ENCODE measurements around the gene FAM83E. TPM values are rescaled to one million over a fixed set of nuclear protein-coding genes. Genes with fewer than 3 reads are reported as not detected.

Gene FAM83E
- total RNA-seq (2022; extraction: Qiagen RNA extraction), result 0.12 to 0.40 TPM (median 0.21 TPM) in 5 replicates

GRCh38 chr19:48614436-48615230, at the start of gene FAM83E:
Gene FAM83E, minus strand, starts transcription at chr19:48615076. Its CDS starts 1,704 bp downstream, at chr19:48613372.

GRCh38 chr19:48646001-48646721, 31.3 kb upstream of the FAM83E start, which contains the start of gene CA11:
Gene CA11, minus strand, starts transcription at chr19:48646187. Its CDS starts 555 bp downstream, at chr19:48645632.

GRCh38 chr19:48636859-48637448, 22.1 kb upstream of the FAM83E start, which contains the start of gene DBP:
Gene DBP, minus strand, starts transcription at chr19:48637379. Its CDS starts 385 bp downstream, at chr19:48636994.

GRCh38 chr19:48618916-48619691, 4.2 kb upstream of the FAM83E start, which contains the start of the genes RPL18 and SPHK2:
Gene RPL18, minus strand, starts transcription at chr19:48619178. Its CDS starts 35 bp downstream, at chr19:48619143.
Gene SPHK2, plus strand, starts transcription at chr19:48619506. Its CDS starts 1,009 bp downstream, at chr19:48620515.

GRCh38 chr19:48606463-48607358, 8.2 kb downstream of the FAM83E start, which contains the start of gene SPACA4:
Gene SPACA4, plus strand, starts transcription at chr19:48606742. Its CDS starts 237 bp downstream, at chr19:48606979.

Other genes starting within 250 kb of the FAM83E start
- gene KDELR1, start 223.5 kb downstream of the FAM83E start, total RNA-seq (2022; extraction: Qiagen RNA extraction), result 392 to 442 TPM (median 433 TPM) in 5 replicates
- gene GRIN2D, start 221.4 kb downstream of the FAM83E start, total RNA-seq (2022; extraction: Qiagen RNA extraction), result 5.6 to 8.5 TPM (median 8.1 TPM) in 5 replicates
- gene GRWD1, start 169.1 kb downstream of the FAM83E start, total RNA-seq (2022; extraction: Qiagen RNA extraction), result 109 to 124 TPM (median 114 TPM) in 5 replicates
- gene KCNJ14, start 159.5 kb downstream of the FAM83E start, total RNA-seq (2022; extraction: Qiagen RNA extraction), result 0.80 to 1.6 TPM (median 1.1 TPM) in 5 replicates
- 55.7 to 66.9 TPM (median 63.2 TPM) in 5 replicates for gene CYTH2, start 145.7 kb downstream of the FAM83E start, total RNA-seq (2022; extraction: Qiagen RNA extraction)
- gene LMTK3, start 103.2 kb downstream of the FAM83E start, total RNA-seq (2022; extraction: Qiagen RNA extraction), result 2.5 to 5.4 TPM (median 5.0 TPM) in 5 replicates
- gene SULT2B1, start 62.9 kb downstream of the FAM83E start, total RNA-seq (2022; extraction: Qiagen RNA extraction), result 13.7 to 18.5 TPM (median 15.6 TPM) in 5 replicates
- 0.06 TPM in 1 of 5 replicates, not detected in the others for gene SPACA4, start 8.3 kb downstream of the FAM83E start, total RNA-seq (2022; extraction: Qiagen RNA extraction)
- 3,280 to 3,604 TPM (median 3,357 TPM) in 5 replicates for gene RPL18, start 4.1 kb upstream of the FAM83E start, total RNA-seq (2022; extraction: Qiagen RNA extraction)
- 10.1 to 17.9 TPM (median 15.0 TPM) in 5 replicates for gene SPHK2, start 4.4 kb upstream of the FAM83E start, total RNA-seq (2022; extraction: Qiagen RNA extraction)
- 1.4 to 2.6 TPM (median 1.9 TPM) in 5 replicates for gene DBP, start 22.3 kb upstream of the FAM83E start, total RNA-seq (2022; extraction: Qiagen RNA extraction)
- 6.9 to 11.7 TPM (median 9.4 TPM) in 5 replicates for gene CA11, start 31.1 kb upstream of the FAM83E start, total RNA-seq (2022; extraction: Qiagen RNA extraction)
- 0.06 to 0.22 TPM (median 0.15 TPM) in 5 replicates for gene NTN5, start 57.9 kb upstream of the FAM83E start, total RNA-seq (2022; extraction: Qiagen RNA extraction)
- not detected in 5 replicates for gene FUT2, start 80.9 kb upstream of the FAM83E start, total RNA-seq (2022; extraction: Qiagen RNA extraction)
- gene MAMSTR, start 104.6 kb upstream of the FAM83E start, total RNA-seq (2022; extraction: Qiagen RNA extraction), result 0.25 to 0.52 TPM (median 0.35 TPM) in 5 replicates
- 0.42 to 0.98 TPM (median 0.45 TPM) in 5 replicates for gene RASIP1, start 125.5 kb upstream of the FAM83E start, total RNA-seq (2022; extraction: Qiagen RNA extraction)
- gene IZUMO1, start 131.8 kb upstream of the FAM83E start, total RNA-seq (2022; extraction: Qiagen RNA extraction), result not detected in 5 replicates
- gene FUT1, start 137.6 kb upstream of the FAM83E start, total RNA-seq (2022; extraction: Qiagen RNA extraction), result 0.04 to 0.13 TPM (median 0.06 TPM) in 5 replicates
- not detected in 5 replicates for gene FGF21, start 140.4 kb upstream of the FAM83E start, total RNA-seq (2022; extraction: Qiagen RNA extraction)
- gene BCAT2, start 196.0 kb upstream of the FAM83E start, total RNA-seq (2022; extraction: Qiagen RNA extraction), result 51.3 to 63.4 TPM (median 60.9 TPM) in 5 replicates
- gene HSD17B14, start 221.4 kb upstream of the FAM83E start, total RNA-seq (2022; extraction: Qiagen RNA extraction), result 12.4 to 16.1 TPM (median 13.9 TPM) in 5 replicates

All from A549 treated with AZD2906 at 1 μM for 4 hours (cell line).